Esophagus muscularis mucosa (tissue), 4 donors: ENCODE data around the gene TACC2.

Source experiments
- EP300 ChIP-seq: sonication (generic); formaldehyde crosslinking; IDR thresholded peaks from one replicate; pipeline ENCODE4 v1.6.1; 2017; ENCODE audit warnings: antibody characterized with exemption
- POLR2A ChIP-seq: fragments of 450-650 bp; IDR thresholded peaks from one replicate; pipeline ENCODE4 v1.6.1; 2017; ENCODE audit warnings: antibody characterized with exemption, moderate library complexity, mild to moderate bottlenecking, low read depth
- TF ChIP-seq, protein P1 (sequence below), 3 experiments: fragments of 200-600 bp in 2 of 3; fragments of 450-650 bp in 1 of 3; sonication (generic) in 2 of 3; IDR thresholded peaks; one replicate each; pipeline ENCODE4 v1.5.1; 2017 to 2019; ENCODE audit warnings: antibody characterized with exemption in 3 of 3, mild to moderate bottlenecking in 2 of 3, moderate library complexity in 1 of 3

DNA sequence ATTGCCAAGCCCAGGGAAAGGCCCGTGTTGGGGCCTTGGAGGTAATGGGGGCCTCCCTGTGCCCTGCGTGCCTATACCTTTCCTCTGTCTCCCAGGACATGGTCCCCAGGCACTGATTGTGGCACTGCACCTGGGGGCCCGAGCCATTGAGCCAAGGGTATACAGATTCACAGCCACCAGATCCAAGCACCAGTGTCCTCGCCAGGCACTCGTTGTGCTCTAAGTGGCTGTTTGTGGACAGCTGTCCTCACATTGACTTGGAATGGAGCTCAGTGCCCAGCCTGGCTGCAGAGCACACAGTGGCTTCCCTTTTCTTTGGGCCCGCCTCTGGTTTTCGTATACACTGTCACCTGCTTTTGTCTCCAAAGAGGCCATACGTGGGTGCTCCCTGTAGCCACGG, 210.1 kb downstream of the TACC2 start:
- TF ChIP-seq, protein P1, sequence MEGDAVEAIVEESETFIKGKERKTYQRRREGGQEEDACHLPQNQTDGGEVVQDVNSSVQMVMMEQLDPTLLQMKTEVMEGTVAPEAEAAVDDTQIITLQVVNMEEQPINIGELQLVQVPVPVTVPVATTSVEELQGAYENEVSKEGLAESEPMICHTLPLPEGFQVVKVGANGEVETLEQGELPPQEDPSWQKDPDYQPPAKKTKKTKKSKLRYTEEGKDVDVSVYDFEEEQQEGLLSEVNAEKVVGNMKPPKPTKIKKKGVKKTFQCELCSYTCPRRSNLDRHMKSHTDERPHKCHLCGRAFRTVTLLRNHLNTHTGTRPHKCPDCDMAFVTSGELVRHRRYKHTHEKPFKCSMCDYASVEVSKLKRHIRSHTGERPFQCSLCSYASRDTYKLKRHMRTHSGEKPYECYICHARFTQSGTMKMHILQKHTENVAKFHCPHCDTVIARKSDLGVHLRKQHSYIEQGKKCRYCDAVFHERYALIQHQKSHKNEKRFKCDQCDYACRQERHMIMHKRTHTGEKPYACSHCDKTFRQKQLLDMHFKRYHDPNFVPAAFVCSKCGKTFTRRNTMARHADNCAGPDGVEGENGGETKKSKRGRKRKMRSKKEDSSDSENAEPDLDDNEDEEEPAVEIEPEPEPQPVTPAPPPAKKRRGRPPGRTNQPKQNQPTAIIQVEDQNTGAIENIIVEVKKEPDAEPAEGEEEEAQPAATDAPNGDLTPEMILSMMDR (IDR thresholded peaks at IDR 0.05), result no peak
- no peak for TF ChIP-seq EP300
- TF ChIP-seq POLR2A, result no peak
